GM19240 (cell line): Measurements from ENCODE around the gene NCAPG.
"Not testable (repeated sequence)": the region's sequence is repeated elsewhere in the genome, so short reads cannot be mapped to it uniquely, and the experiment has no call there.

Experiments used
- DNase-seq: peaks from one replicate; pipeline ENCODE4 v3.0.0; 2011; ENCODE audit warnings: low spot score; ENCODE audit not compliant: insufficient read length

The NCAPG gene

DNA sequence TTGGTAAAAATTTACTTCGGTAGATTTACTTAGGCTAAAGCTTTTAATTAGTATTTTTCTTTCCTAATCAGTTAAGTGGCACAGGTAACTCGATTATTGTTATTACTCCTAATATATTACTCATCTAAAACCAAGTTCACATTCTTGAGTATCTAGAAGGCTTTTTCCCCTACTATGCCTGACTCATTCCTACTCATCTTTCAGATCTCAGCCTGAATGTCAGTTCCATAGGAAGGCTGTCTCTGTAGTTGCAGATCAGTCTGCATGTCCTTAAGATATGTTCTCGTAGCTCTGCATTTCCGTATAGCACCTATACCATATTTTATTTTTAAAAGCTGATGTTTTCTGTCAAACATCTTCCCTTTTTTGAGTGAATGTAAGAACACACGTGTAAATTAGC, 23.5 kb upstream of the NCAPG start:
- DNase-seq, result no peak

DNA sequence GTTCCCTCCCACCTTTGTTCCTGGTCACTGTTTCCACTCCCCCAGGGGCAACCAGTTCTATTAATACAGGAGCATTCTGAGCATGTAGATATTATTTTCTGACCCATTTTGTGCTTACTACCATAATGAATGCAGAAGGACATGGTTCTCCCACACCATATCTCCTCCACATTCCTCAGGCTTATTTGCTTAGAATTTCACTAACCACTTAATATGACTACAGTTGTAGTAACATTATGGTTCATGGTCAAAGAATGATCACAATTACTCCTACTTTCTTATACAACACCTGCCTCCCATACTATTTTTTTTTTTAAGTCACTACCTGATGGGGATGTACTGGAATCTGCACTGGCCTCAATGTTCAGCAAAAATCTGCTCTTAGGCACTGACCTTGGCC, 21.8 kb upstream of the NCAPG start:
- DNase-seq, result no peak

DNA sequence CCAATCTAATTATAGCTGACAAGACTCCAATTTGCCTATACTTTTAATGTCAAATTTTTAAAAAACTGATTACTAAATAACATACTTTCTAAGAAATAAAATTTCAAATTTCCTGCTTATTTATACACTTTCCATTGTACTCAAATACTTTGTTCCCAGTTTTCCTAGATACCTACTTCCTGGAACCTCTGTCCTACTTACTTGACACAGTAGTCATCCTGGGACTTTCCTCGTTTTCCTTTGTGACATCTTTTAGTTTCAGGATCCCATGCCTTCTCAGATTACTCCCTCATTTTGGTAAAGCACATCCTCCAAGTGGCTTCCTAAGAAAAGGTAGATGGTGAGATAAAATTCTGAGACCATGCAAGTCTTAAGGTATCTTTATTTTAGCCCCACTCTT, 16.0 kb upstream of the NCAPG start:
- DNase-seq, result no peak

DNA sequence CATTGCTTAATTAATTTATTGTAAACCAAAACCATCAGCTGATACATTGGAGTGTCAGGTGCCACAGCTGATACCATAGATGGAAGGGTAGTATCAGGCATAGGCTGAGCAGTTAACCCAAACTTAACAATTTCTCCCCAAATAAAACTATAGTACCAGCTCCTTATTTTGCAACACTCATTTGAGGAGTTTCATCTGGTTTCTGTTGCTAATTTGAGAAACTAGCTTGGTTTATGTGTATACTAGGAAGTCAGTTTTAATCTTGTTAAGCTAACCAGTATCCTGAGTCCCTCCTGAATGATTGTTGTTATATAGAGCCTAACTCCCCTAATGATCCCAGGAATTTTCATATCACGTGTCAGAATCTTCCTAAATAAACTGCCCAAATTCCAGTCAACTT, 13.0 kb upstream of the NCAPG start:
- no peak for DNase-seq

DNA sequence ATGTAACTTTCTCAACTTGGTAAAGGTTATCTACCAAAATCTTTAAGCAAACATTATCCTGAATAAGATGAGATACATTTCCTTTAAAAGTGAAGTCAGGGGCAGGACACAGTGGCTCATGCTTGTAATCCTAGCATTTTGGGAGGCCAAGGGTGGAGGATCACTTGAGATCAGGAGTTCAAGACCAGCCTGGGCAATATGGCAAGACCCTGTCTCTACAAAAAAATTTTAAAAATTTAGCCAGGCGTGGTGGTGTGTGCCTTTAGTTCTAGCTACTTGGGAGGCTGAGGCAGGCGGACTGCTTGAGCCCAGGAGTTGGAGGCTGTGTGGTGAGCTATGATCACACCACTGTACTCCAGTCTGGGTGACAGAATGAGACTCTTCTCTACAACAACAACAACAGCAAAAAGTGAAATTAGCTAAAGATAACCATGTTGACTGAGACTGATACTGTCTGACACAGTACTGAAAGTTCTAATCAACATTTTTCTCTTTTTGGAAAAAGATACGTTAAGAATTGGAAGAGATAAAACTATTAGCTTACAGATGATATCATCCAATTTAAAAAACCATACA, 5.1 kb upstream of the NCAPG start:
- DNase-seq, result no peak

DNA sequence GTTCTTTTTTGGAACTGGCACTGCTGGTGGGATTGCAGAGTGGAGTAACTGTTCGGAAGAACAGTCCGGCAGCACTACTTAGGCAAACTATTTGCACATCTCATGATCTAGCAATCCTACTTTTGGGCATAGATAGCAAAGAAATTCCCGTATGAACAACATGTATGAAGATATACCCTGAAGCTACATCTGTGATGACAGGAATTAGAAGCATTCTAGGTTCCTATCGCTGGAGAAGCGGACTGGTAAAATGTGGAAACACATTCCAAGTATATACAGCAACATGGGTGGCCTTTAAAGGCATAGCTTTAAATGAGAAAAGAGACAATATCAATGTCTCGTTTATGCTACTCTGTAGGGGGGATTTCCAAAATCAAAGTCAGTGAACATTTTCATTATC, 3.3 kb upstream of the NCAPG start:
- DNase-seq, result no peak

DNA sequence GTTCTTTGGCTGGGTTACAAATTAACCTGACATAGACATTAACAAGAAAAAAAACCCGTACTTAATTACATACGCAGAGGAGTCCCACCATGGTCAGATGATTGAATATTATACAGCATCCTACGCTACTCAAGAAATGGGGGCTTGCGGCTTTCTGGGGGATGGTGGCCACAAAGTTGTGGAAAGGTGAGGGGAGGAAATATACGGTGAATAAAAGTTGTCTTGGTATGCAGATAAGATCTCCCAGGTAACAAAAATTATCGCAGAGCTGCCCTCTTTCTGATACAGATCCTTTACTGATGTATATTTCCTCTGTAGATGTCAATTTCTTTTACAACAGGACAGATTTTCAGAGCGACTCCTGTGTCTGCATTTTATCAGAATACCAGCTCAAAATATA, 1.1 kb upstream of the NCAPG start:
- no peak for DNase-seq

DNA sequence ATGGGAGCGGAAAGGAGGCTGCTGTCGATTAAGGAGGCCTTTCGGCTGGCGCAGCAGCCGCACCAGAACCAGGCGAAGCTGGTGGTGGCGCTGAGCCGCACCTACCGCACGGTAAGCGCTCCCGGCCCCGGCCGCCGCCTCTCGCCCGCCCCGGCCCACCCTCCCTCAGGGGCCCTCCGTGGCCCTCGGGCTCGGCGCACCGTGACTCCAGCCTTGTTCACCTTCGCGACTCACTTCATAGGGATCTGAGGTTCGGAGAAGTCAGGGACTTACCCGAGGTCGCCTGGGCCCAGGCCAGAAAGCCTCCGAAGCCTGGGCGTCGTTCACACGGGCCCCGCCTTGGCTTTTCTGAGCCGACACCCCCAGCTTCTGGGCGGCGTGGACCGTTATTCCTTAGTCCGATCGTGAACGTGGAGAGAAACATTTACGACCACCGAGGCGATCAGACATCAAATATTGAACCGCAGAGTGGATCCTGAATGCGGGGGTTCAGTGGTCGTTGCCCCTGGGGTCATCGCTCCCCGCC, 362 bp downstream of the NCAPG start:
- DNase-seq, result no peak

DNA sequence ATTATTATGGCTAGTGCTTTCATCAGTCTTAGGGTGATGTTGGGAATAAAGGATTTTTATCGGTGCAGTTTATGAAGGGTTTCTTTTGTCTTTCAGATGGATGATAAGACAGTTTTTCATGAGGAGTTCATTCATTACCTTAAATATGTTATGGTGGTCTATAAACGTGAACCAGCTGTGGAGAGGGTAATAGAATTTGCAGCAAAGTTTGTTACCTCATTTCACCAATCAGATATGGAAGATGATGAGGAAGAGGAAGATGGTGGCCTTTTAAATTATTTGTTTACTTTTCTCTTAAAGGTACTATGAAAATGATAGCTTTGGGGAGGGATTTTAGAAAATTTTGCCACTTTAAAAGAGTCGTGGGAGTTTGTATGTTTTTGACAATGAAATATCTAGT, 1.3 kb downstream of the NCAPG start:
- no peak for DNase-seq

DNA sequence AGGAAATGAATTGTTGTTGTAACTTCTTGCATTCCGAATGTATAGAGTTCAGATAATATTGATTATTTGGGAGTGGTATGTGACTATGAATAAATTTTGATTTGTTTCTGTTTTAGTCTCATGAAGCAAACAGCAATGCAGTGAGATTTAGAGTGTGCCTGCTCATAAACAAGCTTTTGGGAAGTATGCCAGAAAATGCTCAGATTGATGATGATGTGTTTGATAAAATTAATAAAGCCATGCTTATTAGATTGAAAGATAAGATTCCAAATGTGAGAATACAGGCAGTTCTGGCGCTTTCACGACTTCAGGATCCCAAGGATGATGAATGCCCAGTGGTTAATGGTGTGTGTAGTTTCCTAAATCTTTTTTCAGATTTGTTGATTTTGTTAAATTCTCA, 2.0 kb downstream of the NCAPG start:
- DNase-seq, result no peak

DNA sequence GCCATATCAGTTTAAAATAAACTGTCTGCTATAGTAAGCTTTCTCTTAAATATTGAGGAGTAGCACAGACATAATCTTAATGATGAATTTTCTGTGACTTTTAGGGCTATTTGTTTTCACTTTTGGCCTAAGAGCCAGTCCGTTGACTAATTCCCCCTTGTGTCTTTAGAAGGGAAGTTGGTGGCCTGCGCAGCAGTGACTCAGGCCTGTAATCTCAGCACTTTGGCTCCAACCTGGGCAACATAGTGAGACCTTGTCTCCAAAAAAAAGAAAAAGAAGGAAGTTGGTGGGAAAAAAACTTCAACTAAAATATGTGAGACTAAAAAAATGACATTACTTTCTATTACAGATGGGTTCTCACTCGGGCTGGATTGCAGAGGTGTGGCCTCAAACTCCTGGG, 3.4 kb downstream of the NCAPG start:
- no peak for DNase-seq

DNA sequence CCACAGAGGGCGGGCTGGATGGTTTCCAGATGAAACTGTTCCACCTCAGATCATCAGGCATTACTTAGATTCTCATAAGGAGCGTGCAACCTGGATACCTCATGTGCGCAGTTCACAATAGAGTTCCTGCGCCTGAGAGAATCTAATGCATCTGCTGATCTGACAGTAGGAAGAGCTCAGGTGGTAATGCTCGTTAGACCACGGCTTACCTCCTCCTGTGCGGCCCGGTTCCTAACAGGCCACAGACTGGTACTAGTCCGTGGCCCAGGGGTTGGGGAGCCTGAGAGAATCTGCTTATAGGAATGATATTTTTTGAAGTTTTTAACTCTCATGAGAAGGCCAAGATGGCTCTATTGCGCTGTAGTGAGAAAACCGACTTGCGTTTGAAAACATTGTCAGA, 5.4 kb downstream of the NCAPG start:
- DNase-seq, result no peak

DNA sequence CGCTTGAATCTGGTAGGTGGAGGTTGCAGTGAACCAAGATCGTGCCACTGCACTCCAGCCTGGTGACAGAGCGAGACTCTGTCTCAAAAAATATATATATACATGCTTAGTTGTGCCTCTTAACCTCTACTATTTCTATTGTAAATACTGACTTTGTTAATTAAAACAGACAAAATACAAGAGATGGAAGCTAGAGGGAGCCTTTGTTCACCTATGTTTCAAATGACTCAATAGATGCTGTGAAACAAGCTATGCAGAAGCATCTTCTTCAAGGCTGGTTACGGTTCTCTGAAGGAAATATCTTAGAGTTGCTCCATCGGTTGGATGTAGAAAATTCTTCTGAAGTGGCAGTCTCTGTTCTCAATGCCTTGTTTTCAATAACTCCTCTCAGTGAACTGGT, 6.2 kb downstream of the NCAPG start:
- DNase-seq, result no peak

DNA sequence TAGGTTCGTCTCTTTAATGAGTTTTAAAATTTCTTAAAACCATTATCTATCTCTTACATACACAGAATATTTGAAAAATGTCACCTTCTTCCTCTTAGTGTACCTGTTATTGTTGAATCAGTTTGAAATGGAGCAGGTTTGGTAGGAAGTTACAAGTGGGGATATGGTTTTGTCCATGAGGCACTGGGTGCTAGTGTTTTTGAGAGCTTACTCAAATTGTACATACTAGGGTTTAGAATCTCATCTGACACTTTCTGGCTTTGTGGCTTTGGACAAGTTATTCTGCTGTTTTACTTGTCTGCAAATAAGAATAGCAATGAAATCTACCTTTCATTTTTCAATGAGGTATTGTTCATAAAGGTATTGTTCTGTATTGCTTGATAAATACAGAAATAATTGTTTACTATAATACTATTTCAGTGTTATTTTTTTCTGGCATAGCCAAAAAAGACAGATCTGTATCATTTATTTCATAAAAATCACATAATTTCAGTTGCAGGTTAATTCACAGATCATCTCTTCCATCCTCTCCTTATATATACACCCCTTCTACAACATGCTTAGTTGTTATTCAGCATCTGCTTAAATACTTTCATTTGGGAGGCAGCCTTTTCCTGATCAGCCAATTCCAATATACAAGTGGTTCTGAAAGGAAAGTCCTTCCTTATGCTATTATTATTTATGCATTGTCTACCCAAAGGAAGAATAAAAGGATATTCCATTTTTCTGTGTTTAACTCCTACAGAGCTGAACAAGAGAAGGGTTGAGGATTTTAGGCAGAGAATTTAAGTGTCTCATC, 13.3 kb downstream of the NCAPG start:
- DNase-seq, result no peak

DNA sequence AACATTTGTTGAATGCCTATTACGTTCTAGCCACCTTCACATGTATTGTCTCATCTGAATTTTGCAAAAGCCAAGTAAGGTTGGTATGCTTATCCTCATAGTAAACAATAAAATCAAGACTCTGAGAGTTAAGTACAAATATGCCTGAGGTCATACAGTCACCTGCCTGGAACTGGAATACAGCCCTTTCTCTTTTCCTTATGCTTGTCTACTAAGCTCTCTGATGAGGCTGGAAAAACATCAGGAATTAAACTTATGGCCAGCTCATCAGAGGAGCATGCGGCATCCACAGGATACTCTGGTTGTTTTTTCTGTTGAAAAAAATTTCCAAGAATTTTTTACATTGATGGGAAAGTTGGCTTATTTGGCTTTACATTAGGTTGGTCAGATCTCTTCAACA, 35.5 kb downstream of the NCAPG start:
- no peak for DNase-seq

DNA sequence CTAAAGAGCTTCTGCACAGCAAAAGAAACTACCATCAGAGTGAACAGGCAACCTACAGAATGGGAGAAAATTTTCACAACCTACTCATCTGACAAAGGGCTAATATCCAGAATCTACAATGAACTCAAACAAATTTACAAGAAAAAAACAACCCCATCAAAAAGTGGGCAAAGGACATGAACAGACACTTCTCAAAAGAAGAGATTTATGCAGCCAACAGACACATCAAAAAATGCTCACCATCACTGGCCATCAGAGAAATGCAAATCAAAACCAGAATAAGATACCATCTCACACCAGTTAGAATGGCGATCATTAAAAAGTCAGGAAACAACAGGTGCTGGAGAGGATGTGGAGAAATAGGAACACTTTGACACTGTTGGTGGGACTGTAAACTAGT, 39.5 kb downstream of the NCAPG start:
- DNase-seq, result not testable (repeated sequence)

DNA sequence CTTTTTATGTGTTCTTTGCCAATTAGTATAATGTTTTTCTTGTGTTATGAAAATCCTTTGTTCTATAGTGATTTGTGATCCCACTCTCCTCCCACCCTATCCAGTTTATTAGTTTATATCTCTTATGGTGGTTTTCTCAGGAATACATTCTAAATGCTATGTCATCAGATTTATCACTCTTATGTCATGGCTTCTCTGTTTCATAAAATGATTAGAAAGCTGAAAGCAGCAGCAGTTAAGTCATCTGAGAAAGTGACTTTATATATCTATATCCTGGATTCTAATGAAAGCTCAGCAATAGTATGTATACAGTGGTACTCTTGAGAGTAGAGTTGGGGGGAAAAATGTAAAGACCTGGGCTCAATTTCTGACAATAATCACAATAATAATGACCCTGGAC, 41.2 kb downstream of the NCAPG start:
- DNase-seq, result no peak

DNA sequence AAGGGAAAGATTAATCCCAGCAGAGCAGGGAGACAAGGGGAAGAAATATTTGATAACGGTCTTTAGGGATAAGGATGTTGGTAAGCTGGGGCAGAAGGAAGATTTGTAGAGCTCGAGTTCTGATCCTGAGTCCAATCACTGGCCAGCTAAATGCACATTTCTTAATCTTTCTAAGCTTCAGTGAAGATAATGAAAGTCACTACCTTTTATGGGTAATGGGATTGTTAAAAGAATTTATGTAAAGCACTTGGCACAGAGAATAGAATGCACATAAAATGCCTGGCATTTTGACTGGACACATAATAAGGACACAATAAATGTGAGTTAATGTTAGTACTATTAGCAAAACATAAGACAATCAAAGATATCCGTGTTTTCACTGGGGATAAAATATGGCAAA, 43.3 kb downstream of the NCAPG start:
- DNase-seq, result no peak

DNA sequence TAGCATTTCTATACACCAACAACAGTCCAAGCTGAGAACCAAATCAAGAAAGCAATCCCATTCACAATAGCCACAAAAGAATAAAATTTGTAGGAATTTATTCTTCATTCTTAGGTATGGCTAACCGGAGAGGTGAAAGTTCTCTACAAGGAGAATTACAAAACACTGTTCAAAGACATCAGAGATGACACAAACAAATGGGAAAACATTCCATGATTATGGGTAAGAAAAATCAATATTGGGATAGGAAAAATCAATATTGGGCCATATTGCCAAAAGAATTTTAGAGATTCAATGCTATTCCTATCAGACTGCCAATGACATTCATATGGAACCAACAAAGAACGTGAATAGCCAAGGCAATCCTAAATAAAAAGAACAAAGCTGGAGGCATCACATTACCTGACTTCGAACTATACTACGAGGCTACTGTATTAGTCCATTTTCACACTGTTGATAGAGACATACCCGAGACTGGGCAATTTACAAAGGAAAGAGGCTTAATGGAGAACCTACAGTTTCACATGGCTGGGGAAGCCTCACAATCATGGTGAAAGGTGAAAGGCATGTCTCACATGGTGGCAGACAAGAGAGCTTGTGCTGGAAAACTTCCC, 49.1 kb downstream of the NCAPG start:
- DNase-seq, result no peak

DNA sequence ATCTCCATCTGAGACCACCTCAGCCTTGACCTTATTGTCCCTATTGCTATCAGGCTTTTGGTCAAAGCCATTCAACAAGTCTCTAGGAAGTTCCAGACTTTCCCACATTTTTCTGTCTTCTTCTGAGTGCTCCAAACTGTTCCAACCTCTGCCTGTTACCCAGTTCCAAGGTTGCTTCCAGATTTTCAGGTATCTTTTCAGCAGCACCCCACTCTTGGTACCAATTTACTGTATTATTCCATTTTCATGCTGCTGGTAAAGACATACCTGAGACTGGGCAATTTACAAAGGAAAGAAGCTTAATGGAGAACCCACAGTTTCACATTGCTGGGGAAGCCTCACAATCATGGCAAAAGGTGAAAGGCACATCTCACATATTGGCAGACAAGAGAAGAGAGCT, 51.1 kb downstream of the NCAPG start:
- DNase-seq, result not testable (repeated sequence)

DNA sequence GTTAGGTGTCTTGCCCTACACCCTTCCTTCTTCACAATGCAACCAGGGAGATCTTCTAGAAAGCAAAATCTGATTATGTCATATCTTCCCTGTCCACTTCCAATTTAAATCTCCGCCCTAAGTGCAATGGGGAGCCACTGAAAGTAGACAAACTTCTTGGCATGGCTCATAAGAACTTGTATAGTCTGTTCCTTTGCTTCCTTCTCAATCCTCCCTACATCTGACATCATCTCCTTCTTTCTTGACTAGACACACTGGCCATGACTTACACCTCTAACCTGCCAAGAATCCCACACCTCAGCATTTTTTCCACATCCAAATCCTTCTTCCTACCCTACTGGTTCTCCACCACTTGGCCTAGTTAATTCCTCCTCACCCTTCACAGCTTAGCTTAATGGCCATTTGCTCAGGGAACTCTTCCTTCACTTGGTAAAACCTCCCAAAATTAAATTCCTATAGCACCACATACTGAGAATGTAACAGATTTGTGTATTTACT, 55.1 kb downstream of the NCAPG start:
- no peak for DNase-seq

DNA sequence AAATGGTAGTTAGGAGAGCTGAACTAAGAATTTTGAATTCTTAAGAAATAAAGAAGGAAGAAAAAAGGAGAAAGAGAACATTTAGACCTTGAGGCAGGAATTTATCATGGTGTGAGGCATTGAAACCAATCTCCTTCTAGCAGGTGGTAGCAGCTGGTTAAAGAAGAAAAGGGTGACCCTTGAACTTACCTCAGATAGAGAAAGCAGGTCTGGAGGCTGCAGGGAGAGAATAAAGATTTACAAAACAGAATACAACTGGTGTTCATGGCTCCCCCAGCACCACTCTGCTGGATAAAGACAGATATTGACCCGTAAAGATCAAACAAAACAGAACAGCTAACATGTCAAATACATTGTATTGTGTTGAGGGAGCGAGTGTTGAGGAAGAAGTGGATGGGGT, 56.0 kb downstream of the NCAPG start:
- no peak for DNase-seq

DNA sequence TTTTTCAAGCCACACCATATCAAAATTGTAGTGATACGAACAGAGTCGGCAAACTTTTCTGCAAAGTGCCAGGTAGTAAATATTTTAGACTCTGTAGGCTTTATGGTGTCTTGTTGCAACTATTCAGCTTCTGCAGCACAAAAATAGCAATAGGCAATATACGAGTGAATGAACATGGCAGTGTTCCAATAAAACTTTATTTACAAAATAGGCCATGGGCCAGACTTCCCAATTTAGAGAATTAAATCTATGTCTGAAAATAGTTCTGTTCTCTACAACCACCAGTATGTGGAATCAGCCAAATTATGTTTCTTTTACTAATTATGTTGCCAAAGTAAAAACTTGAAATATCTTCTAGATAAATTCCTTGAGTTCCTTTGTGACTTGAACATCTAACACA, 56.5 kb downstream of the NCAPG start:
- no peak for DNase-seq
